ENCODE results near the gene NEDD4L.
A peak's percentile ranks its signal among the peaks of the same experiment; 100 is the strongest.

NEDD4L gene

GRCh38 chr18:58188996-58189395 is 145.0 kb downstream of the NEDD4L start:
- DNase-seq, result no peak

GRCh38 chr18:58190842-58191530 is 147.0 kb downstream of the NEDD4L start:
- no peak for DNase-seq

DNA sequence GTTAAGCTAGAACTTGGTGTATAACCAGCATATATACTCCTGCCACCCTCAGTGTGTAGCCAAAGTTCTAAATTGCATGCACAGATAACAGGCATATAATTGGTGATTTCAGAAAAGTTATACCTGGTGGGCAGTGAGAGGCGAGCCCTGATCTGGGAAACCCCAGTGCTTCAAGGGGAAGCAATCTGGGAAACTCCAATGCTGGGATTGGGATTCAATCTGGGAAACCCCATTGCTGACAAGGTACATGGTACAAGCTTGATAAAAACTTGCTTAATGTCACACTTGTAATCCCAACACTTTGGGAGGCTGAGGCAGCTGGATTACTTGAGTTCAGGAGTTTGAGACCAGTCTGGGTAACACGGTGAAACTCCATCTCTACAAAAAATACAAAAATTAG is 147.6 kb downstream of the NEDD4L start:
- DNase-seq, result no peak

DNA sequence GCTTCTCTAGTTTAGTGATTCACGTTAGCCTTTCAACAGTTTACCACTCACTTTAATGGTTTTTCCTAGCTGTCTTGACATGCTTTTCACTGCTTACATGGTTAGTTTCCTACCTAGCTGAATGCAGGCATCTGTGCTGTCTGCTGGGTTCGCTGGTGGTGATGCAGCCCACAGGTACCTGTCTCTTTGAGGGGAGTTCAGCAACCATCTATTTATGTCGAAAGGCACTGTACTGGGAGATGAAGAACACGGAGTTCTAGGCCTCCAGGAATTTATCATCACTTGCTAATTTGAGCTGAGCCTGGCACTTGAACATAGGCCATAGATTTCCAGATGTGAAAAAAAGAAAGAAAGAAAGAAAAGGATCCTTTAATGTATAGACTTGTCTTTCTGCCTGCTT is 148.5 kb downstream of the NEDD4L start:
- no peak for DNase-seq

GRCh38 chr18:58194028-58194427 is 150.0 kb downstream of the NEDD4L start:
- no peak for DNase-seq

GRCh38 chr18:58195278-58195765 is 151.3 kb downstream of the NEDD4L start:
- peak in 2 of 5 donors; percentile 5 to 11 for DNase-seq

GRCh38 chr18:58196164-58196563 is 152.1 kb downstream of the NEDD4L start:
- DNase-seq, result no peak

- DNase-seq, result no peak
Measured at GRCh38 chr18:58196881-58197872, 153.2 kb downstream of the NEDD4L start.

DNA sequence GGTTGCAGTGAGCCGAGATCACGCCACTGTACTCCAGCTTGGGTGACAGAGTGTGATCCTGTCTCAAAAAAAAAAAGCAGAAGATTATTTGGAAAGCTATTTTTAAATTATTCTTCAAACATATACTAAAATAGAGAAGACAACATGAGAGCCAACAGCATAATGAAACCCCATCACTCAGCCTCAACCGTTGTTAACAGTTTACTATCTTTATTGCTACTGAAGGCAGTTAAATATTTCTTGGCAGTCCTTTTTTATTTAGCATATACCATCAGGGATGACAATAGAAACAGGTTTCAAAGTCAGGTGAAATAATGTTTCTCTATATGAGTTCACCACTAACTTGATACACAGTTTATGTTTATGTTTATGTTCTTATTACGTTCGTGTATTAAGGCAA is 157.2 kb downstream of the NEDD4L start:
- no peak for DNase-seq

GRCh38 chr18:58201733-58202730 is 158.0 kb downstream of the NEDD4L start:
- DNase-seq, result no peak

GRCh38 chr18:58204776-58205442 is 160.9 kb downstream of the NEDD4L start:
- DNase-seq, result no peak

DNA sequence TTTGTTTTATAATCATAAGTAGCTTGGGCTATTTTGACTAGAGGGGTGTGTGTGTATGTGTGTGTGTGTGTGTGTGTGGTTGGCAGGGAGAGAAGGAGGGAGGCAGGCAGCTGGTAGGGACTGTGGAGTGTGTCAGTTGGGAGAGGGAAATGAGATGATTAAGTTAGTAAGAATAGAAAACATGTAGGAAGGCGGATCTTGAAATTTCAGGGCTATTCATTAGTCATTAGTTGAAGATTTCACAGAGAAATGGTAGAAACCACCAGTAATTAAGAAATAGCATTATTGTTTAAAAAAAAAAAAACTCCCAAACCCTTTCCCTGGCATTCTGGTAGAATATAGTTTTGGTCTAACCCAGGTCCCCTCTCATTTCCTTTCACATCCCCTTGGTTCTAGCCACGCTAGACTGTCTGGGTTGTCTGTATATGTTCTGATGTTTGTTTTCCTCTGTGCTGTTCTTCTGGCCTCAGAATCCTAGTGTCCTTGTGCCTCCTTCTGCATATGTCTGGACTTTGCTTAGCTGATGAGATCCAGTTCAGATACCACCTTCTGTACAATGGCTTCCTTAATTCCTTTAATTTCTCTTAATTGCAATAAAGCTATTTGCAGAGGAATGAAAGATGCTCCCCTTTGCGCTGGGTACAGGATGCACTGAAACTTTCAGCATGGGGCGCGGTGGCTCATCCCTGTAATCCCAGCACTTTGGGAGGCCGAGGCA is 161.6 kb downstream of the NEDD4L start:
- no peak for DNase-seq

DNA sequence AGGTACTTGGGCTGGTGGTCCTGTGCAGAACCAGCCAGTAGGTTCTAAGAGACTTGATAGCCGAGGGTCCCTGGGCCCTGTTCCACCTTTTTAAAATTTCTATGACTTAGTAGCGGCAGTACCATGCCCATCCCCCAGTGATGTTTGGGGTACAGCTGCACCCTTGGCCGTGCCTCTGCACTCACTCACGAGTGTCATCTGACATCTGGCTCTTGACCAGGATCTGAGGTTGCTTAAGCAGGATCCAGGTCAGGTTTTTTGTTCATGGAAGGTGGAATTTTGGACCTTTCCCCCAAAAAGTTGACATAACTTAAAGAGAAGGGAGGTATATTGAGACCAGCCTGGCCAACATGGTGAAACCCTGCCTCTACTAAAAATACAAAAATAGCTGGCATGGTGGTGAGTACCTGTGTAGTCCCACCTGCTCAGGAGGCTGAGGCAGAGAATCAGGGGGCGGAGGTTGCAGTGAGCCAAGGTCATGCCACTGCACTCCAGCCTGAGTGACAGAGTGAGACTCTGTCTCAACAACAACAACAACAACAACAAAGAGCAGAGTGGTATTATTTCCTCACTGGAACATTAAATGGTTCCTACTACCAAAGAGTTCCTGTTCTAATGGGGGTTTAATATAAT is 163.6 kb downstream of the NEDD4L start:
- DNase-seq, result no peak

DNA sequence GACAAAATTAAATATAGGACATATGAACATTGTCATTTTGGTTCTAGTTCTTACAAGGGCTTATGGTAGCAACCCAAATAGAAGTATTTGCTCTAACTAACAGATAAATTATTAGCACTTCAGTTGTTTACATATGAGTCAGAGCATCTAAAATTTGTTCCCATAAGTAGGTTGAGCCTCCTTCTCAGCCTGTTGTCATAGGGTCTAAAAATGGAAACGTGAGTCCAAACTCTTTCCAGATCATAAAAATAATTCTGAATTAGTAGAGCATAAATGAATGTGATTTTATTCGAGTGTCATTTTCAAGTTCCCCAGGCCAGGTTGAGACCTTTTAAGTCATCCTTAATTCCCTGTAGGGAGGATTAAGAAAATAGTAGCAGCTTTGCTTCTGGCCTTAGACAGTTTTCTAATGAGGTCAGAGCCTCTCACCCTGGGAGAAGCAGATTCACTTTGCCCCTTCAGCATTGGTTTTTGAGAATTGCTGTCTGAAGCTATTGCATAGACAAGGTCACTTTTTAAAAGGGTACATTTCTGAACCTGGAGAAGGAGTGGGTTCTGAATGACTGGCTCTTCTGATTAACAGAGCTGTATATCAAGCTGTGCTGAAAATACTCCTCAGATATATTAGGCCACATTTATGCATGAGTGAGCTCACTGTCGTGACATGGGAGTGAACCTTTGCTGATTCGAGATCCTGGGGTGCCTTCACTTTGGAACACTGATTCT is 164.3 kb downstream of the NEDD4L start:
- DNase-seq, result no peak

DNA sequence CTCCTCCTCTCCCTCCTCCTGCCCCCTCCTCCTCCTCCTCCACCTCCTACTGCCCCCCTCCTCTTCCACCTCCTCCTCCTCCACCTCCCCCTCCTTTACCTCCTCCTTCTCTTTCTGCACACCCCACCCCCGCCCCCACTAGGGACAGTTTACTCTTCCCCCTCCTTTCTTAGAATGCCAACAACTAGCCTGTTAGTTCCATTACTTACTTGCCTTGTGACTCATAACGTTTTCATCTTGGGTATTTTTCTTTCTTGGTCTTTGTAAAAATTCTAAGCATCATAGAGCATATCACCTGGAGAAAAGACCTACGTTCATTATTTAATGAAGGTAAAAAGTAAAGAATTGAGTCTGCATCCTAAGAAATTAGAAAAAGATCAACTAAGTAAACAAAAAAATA is 165.3 kb downstream of the NEDD4L start:
- no peak for DNase-seq

- DNase-seq, result no peak
Measured at GRCh38 chr18:58211510-58211909, 167.5 kb downstream of the NEDD4L start.

- DNase-seq, result no peak
Measured at GRCh38 chr18:58212274-58212673, 168.2 kb downstream of the NEDD4L start.

GRCh38 chr18:58213440-58213839 is 169.4 kb downstream of the NEDD4L start:
- DNase-seq, result no peak

DNA sequence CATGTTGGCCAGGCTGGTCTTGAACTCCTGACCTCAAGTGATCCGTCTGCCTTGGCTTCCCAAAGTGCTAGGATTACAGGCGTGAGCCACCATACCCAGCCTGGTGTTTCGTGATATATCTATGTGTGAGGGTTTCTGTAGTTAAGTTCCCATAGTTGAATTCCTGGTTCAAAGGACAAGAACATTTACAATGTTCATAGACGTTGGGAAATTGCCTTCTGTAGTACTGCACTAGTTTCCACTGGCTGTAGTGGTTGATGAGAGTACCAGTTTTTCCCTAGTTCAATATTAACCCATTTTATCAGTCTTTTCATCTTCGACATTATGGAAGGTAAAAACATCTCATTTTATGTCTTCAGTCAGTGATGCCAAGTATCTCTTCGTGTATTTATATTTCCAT is 171.0 kb downstream of the NEDD4L start:
- DNase-seq, result no peak

GRCh38 chr18:58216071-58216481 is 172.1 kb downstream of the NEDD4L start:
- DNase-seq, result no peak
